Activated CD8-positive, alpha-beta memory T cell treated with anti-CD3 and anti-CD28 coated beads, Interleukin-2, amount 50 U/mL, for 1 hour (primary cell): ENCODE measurements around the gene TIPARP.
"Not testable (repeated sequence)": the region's sequence is repeated elsewhere in the genome, so short reads cannot be mapped to it uniquely, and the experiment has no call there.

Experiments
- DNase-seq: peaks from one replicate; pipeline ENCODE4 v3.0.0-alpha.2; 2020; ENCODE audit errors: extremely low read depth

TIPARP gene

DNA sequence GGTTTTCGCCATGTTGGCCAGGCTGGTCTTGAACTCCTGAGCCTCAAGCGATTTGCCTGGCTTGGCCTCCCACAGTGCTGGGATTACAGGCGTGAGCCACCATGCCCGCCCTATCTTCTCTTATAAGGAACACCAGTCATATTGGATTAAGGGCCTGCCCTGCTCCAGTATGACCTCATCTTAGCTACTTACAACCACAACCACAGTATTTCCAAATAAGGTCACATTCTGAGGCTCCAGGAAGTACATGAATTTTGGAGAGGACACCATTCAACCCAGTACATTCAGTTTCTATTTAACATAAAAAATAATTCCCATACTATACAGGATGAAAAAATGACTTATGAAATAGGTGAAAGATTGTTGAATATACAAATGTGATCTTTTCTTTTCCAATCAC, 37.6 kb downstream of the TIPARP start:
- not testable (repeated sequence) for DNase-seq

GRCh38 chr3:156716105-156716862, 41.9 kb downstream of the TIPARP start:
- no peak for DNase-seq

DNA sequence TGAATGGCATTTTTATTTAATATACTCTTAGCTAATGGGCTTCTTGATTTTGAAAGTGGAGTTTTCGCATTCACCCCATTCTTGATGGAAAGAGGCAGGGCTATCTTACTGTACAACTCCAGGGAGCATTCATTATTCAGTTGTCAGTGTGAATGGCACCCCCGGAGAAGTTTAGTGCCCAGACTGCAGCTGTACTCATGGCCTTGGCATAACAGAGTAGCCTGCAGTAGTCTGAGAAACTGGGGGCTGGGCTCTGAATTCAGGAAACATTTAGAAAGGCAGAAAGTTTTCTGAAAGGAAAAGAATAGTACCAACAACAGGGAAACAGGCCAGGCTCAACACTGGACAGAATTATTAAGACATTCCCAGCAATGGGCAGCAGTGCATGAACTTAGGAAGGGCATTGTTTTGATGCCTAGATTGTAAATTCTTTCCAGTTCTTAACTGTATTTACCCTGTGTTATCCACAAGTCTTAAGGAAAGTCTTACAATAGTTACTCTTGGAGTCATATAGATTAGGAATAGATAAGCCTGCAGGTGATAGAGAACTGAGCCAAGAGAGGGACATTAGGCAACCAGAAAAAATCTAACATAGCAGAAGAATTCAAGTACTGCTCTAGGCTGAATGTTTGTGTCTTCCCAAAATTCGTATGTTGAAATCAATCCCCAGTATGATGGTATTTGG, 44.4 kb downstream of the TIPARP start:
- no peak for DNase-seq

GRCh38 chr3:156720826-156721225, 46.4 kb downstream of the TIPARP start:
- DNase-seq, result no peak

DNA sequence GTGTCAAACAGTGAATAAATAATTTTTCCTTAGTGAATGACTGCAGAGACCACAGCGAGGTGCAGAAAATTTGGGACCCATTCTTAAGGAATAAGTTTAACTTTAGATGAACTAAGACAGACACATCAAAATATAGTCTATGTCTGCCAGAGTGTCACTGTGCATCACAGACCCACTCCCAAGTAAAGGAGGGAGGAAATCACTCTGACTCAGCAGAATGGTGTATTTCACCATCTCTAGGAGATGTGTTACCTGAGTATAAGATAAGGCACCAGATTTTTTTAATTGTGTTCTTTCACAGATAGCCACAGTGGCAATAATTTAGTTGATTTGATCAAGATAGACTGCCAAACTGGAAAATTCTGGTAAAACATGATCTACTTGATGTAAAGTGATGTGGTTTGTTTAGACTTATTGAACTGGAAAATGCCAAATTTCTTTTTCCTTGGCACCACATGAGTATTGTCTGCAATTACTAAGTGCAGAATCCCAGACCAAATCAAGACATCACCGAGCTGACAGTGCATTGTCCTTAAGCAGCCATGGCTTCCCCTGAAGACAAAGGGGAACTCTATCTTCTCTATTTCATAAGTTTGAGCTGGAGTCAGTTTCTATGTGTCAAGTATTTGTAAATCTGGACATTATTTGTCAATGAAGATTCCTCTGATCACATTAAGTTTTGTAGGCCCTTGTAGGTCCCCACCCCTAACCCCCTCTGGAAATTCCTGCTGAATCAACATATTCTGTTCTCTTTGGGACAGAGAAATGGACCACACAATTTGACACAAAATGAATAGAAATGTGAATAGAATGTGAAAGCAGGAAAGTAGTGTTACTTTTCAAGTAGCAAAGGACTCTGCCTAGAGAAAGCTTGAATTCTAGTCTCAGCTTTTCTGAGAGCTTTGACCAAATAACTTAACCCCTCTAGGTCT, 47.6 kb downstream of the TIPARP start:
- DNase-seq, result no peak

GRCh38 chr3:156723182-156723619, 48.8 kb downstream of the TIPARP start:
- DNase-seq, result no peak

- DNase-seq, result no peak
Observed at GRCh38 chr3:156725682-156726081, 51.3 kb downstream of the TIPARP start.

GRCh38 chr3:156726456-156726855, 52.1 kb downstream of the TIPARP start:
- no peak for DNase-seq

DNA sequence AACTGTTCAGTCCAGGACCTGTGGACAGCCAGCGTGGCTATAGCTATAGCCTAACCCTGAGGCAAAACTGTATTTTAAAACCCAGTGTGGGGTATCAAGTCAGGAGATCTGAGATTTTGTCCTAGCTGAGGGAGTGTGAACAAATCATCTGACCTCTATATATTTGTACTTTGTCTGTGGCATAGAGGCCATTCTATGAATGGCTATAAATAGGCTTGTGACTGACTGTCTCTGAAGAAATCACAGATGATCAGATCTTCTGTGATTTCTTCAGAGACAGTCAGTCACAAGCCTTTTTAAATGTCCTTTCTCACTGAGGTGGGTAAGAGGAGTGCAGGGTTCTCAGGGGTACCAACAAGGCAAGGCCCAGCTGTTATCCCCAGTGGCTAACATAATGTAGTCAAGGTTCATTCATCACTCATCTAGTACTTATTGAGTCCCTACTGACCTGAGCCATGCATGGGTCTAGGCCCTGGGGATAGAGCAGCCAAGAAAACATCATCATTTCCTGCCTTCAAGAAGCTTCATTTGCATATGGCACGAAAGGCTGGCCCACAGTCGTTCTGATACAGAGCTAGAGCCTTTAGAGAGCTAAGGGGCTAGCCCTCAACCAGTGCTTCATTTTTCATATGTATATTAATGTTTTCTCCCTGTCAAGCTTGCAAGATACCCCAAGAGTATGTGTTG, 53.3 kb downstream of the TIPARP start:
- no peak for DNase-seq

DNA sequence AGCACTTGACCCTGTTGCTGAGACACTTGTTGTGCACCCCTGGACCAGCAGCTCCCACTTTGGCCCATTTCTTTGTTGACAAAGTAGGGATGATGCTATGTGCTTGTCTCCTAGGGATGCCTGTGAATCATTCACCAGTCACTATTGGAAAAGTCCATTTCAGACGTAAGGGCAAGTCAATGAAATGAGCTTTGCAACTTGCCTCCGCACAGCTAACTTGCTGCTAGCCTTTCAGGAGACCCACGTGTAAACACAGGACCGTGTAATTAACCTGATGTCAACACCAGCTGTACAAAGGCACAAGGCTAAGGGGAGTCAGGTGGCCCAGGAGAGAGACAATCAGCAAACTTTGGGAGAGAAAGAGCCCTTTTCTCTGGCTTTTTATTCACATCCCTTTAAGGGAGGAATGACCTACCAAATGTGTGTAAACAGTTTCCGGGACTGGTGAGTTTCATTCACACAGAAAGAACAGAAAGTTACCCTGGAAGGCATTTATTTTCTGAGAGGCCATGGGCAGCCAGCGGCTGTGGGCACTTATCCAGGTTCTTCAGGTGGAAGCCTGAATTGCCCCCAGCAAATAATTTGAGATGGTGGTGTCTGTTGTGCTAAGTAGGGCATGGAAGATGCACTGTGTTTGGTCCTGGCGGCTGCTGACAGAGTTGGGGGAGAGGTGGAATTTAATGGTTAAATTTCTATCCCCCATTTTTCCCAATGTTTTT, 54.0 kb downstream of the TIPARP start:
- no peak for DNase-seq

GRCh38 chr3:156729460-156730179, 55.2 kb downstream of the TIPARP start:
- DNase-seq, result no peak

DNA sequence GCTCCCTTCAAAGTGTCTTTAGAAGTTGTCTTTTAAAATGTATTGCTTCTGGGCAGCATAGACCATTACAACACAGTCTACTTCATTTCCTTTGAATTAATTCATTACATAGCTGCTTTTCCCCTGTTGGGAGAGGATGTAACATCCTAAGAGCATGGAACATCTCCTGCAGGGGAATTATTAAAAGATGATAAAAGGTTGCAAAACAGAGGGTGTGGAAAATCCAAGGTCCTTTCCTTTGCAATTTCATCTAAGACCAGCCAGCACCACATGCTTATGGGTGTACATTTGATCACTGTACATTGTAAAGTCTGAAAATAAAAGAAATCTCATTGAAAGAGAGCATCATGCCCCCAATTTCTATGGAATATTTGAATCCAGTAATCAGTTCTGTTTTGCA, 57.4 kb downstream of the TIPARP start:
- DNase-seq, result no peak

DNA sequence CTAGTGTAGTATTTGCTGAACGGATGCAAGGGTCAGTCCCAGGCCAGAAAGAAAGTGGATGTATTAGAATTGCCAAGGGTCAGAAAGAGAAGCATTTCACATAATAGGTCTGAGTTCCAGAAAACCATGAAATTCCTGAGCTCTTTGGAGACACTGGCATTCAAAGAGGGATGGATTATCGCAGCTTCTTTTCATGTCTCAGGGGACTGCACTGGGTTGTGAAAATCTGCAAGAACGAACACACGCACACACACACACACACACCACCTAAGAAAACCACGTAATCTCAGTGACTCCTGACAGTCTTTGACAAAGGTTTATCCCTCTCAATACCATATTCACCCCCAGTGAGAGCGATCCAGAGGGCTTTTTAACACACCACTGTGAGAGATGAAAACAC, 57.9 kb downstream of the TIPARP start:
- DNase-seq, result no peak

DNA sequence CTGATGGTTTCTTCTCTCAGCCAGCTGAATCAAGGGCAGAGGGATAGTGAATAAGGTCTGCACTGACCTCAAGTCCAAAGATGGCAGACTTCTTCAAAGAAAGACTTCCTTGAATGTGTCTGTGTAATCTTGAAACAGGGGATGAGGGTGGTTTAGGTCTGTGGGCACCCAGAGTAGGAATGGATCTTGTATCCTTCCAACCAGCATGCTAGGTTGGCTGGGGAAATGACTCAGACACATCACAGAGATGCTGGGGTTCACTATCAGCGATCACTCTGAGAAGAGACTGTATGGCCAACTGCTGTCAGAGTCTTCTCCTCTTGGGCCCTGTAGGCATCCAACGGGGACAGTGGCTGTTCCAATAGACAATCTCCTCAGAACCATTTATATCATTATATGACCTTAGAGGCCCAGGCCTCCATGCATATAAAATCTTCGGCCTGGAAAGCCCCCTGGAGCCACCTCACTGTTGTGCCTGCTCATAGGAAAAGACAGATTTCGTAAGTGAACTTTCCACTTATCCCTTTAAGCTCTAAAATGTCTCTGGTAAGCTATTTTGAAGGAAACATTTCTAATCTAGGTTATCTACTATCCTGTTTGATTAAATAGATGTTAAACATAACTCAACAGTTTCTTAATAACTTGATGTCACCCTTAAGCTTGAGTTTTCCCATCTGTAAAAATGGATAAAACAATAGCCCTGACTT, 58.5 kb downstream of the TIPARP start:
- no peak for DNase-seq

GRCh38 chr3:156734661-156735060, 60.3 kb downstream of the TIPARP start:
- DNase-seq, result not testable (repeated sequence)

DNA sequence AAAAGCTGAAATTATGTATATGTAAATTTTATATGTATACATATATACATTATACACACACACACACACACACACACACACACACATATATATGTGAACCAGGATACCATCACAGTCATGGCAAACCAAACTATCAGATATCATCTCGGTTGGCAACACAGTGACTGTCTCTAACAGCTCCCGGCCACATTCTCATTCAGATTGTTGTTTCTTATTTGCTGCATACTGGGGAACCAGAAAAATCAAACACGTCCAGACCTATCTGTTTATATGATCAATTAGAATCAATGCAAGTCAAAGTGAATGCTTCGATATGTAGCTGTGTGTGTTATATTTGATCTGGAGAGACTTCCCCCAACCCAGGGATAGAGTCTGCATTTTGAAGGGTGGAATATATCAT, 61.1 kb downstream of the TIPARP start:
- no peak for DNase-seq

GRCh38 chr3:156737049-156737448, 62.7 kb downstream of the TIPARP start:
- DNase-seq, result not testable (repeated sequence)

- DNase-seq, result no peak
Observed at GRCh38 chr3:156738251-156738650, 63.9 kb downstream of the TIPARP start.

DNA sequence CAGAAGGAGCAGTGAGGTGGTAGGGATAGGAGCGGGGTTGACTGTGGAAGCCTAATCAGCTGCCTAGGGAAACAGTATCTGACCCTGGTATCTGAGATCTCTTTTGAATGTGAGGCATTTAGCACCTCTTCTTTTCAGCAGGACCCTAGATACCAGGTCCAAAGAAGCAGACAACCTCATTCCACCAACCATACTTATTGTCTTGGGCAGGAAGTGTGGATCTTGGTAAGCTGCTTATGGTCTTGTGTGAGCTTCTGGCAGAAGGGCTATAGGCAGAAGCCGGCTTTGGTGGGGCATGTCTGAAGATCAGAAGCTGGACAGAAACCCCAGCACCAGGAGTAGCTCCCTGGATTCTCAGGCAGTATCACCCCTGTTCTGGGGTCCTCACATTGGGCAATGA, 65.6 kb downstream of the TIPARP start:
- no peak for DNase-seq

- not testable (repeated sequence) for DNase-seq
Observed at GRCh38 chr3:156740581-156740980, 66.2 kb downstream of the TIPARP start.
